Ishikawa (cell line): ENCODE measurements around the gene SLC29A1.

ENCODE experiments used
- CEBPB ChIP-seq: IDR thresholded peaks from 2 replicates; pipeline ENCODE4 v1.6.1; 2012
- FOXM1 ChIP-seq: IDR thresholded peaks from 2 replicates; pipeline ENCODE4 v1.6.1; 2012; ENCODE audit warnings: low read depth, borderline replicate concordance
- TAF1 ChIP-seq: IDR thresholded peaks from 2 replicates; pipeline ENCODE4 v1.6.1; 2012; ENCODE audit warnings: low read depth, mild to moderate bottlenecking
- YY1 ChIP-seq: IDR thresholded peaks from 2 replicates; pipeline ENCODE4 v1.6.1; 2012; ENCODE audit warnings: low read depth

GRCh38 chr6:44203955-44204354 lies 19.4 kb upstream of the SLC29A1 start:
- TF ChIP-seq FOXM1, result no peak
- no peak for TF ChIP-seq YY1
- no peak for TF ChIP-seq CEBPB
- no peak for TF ChIP-seq TAF1
